Endothelial cell of umbilical vein (primary cell): ENCODE data around the gene GNMT. TPM values are rescaled to one million over a fixed set of nuclear protein-coding genes. Genes with fewer than 3 reads are reported as not detected.

ENCODE experiments used
- BruUV-seq: library from RNA; stranded (reverse); fragments of 400-500 nt; replicated peaks from 2 replicates; lab custom pipeline; 2021; lab: Mats Ljungman, UMichigan
- CTCF ChIA-PET: fragments of 300-600, 350-600 bp; sonication (Branson Sonifier 250); formaldehyde crosslinking; loops from one replicate; lab custom pipeline; 2021; ENCODE audit warnings: antibody characterized with exemption, inconsistent platforms; lab: Charles Lee
- POLR2A ChIA-PET: fragments of 300-600, 350-600 bp; sonication (Branson Sonifier 250); formaldehyde crosslinking; loops from one replicate; lab custom pipeline; 2021; ENCODE audit warnings: antibody characterized with exemption, inconsistent platforms; lab: Charles Lee
- DNase-seq: peaks from one replicate; pipeline ENCODE4 v3.0.0-alpha.2; 2011; ENCODE audit warnings: low read depth, low spot score
- FAIRE-seq: peaks from 2 replicates; lab custom pipeline; 2011; peaks lifted over from hg19 to GRCh38; lab: Jason Lieb, UNC
- H2AFZ ChIP-seq: 2 replicates; pipeline ENCODE4 v1.6.0; 2012; ENCODE audit warnings: low read depth, low read length, control low read depth, inconsistent platforms
- H3K27ac ChIP-seq: 2 replicates; pipeline ENCODE4 v1.5.1; 2011; ENCODE audit warnings: low read depth, mild to moderate bottlenecking, control low read depth, low read length, moderate library complexity; ENCODE audit not compliant: insufficient read depth
- H3K27me3 ChIP-seq, 2 experiments: 2 replicates each; pipeline versions ENCODE4 v1.6.0 to v1.6.1; 2011; ENCODE audit warnings: low read length in 2 of 2, mixed read lengths in 1 of 2; ENCODE audit not compliant: control insufficient read depth in 2 of 2, insufficient read depth in 2 of 2
- H3K36me3 ChIP-seq, 2 experiments: 2 replicates in 1 of 2; 3 replicates in 1 of 2; pipeline ENCODE4 v1.5.1; 2011; ENCODE audit warnings: low read length in 2 of 2, mild to moderate bottlenecking in 1 of 2, moderate library complexity in 1 of 2; ENCODE audit not compliant: control insufficient read depth in 2 of 2, insufficient read depth in 2 of 2; ENCODE audit errors: extremely low read depth in 1 of 2
- H3K4me1 ChIP-seq: 3 replicates; pipeline ENCODE4 v1.5.1; 2011; ENCODE audit warnings: mild to moderate bottlenecking, low read length; ENCODE audit not compliant: control insufficient read depth, insufficient read depth; ENCODE audit errors: extremely low read depth
- H3K4me2 ChIP-seq: 2 replicates; pipeline ENCODE4 v1.6.1; 2011; ENCODE audit warnings: low read length, control low read depth, mixed read lengths; ENCODE audit not compliant: insufficient read depth
- H3K4me3 ChIP-seq, 3 experiments: fragments of 200-600 bp in 1 of 3; sonication (generic), shearing (Covaris generic) in 1 of 3; replicated peaks in 1 of 3; 2 replicates each; pipeline ENCODE4 v1.5.1; 2011 to 2016; ENCODE audit warnings: control low read depth in 3 of 3, low read length in 3 of 3, mild to moderate bottlenecking in 2 of 3, inconsistent platforms in 1 of 3, low read depth in 1 of 3, moderate library complexity in 1 of 3; ENCODE audit not compliant: insufficient read depth in 1 of 3
- H3K79me2 ChIP-seq: 2 replicates; pipeline ENCODE4 v1.6.0; 2012; ENCODE audit warnings: low read length, inconsistent platforms; ENCODE audit not compliant: control insufficient read depth, insufficient read depth
- H3K9ac ChIP-seq: replicated peaks from 2 replicates; pipeline ENCODE3; 2011; ENCODE audit warnings: low read length, control low read depth; ENCODE audit not compliant: insufficient read depth; ENCODE audit errors: extremely low read depth
- H3K9me1 ChIP-seq: replicated peaks from 3 replicates; pipeline ENCODE4 v1.6.0; 2011; ENCODE audit warnings: mild to moderate bottlenecking, low read length; ENCODE audit not compliant: control insufficient read depth, insufficient read depth; ENCODE audit errors: extremely low read depth
- H3K9me3 ChIP-seq: replicated peaks from 2 replicates; pipeline ENCODE4 v1.5.1; 2012; ENCODE audit warnings: low read length, inconsistent platforms; ENCODE audit not compliant: control insufficient read depth, insufficient read depth
- H4K20me1 ChIP-seq: replicated peaks from 2 replicates; pipeline ENCODE3; 2011; ENCODE audit warnings: mild to moderate bottlenecking, low read length; ENCODE audit not compliant: control insufficient read depth, insufficient read depth; ENCODE audit errors: extremely low read depth
- CTCF ChIP-seq, 2 donors: IDR thresholded peaks; 1 replicate in 1 of 2; 2 replicates in 1 of 2; pipeline ENCODE4 v1.5.1; 2011; ENCODE audit warnings: low read length in 2 of 2, mild to moderate bottlenecking in 2 of 2, moderate library complexity in 2 of 2, control low read depth in 1 of 2, inconsistent platforms in 1 of 2, low read depth in 1 of 2; ENCODE audit not compliant: insufficient read depth in 1 of 2; ENCODE audit errors: extremely low read depth in 1 of 2
- EZH2 ChIP-seq: IDR thresholded peaks from 2 replicates; pipeline ENCODE4 v1.6.1; 2012; ENCODE audit warnings: borderline replicate concordance, low read depth, mild to moderate bottlenecking, moderate library complexity, low read length, inconsistent platforms; ENCODE audit not compliant: severe bottlenecking
- MYC ChIP-seq: IDR thresholded peaks from one replicate; pipeline ENCODE4 v1.6.1; 2011; ENCODE audit warnings: mild to moderate bottlenecking, low read depth, low read length
- POLR2A ChIP-seq: IDR thresholded peaks from 2 replicates; pipeline ENCODE4 v1.6.1; 2012; ENCODE audit warnings: low read depth, mild to moderate bottlenecking, control low read depth, low read length
- POLR2AphosphoS5 ChIP-seq: IDR thresholded peaks from 2 replicates; pipeline ENCODE4 v1.6.1; 2012; ENCODE audit warnings: low read depth, mild to moderate bottlenecking, control low read depth, low read length, moderate library complexity; ENCODE audit not compliant: insufficient read depth
- dilution Hi-C: fragments of 300-500 bp; cut with MboI; formaldehyde crosslinking; loops from one replicate; pipeline ENCODE4 v1.15.0; 2019; ENCODE audit warnings: low sequenced_read_pairs; ENCODE audit not compliant: extremely low pct_ligation_motif_present
- intact Hi-C: fragments of 100-400 bp; cut with micrococcal nuclease; formaldehyde crosslinking; loops from one replicate; pipeline ENCODE4 v1.10.0; 2022
- polyA plus RNA-seq, 4 experiments: library from polyadenylated mRNA; depleted of rRNA in 3 of 4; stranded (reverse) in 3 of 4; unstranded in 1 of 4; fragments of >200 nt; gene quantifications; 2 replicates each; pipeline versions ENCODE4 v1.2.1 to v1.2.3, GENCODE V29; 2011 to 2012; ENCODE audit warnings: missing spikeins in 1 of 4
- total RNA-seq: library from RNA; stranded (reverse); gene quantifications from 2 replicates; pipeline ENCODE4 v1.2.3, GENCODE V29; 2021

GNMT gene
- total and polyA plus RNA-seq, 2 donors (not counting 3 experiments of a cell fraction or from before 2014, with no cell fraction given) = 0.41 to 1.2 TPM

- CTCF ChIA-PET = interaction anchor here (1.2 kb wide), 2 partner anchors 9 to 31 kb away, joined by 3 read pairs; no protein-coding TSS in a partner anchor
- H2AFZ ChIP-seq = no peak overlapping the region
Observed at GRCh38 chr6:42974919-42975505, 14.5 kb downstream of the GNMT start.

More at GRCh38 chr6:42974919-42975505, 14.5 kb downstream of the GNMT start:
- BruUV-seq = no TSS peak
- Histone ChIP-seq H3K9ac (no peak overlapping the region), H4K20me1 (no peaks in the 10 kb centered on the region), H3K4me1 (peaks cover 20% of the 10 kb centered on the region), H3K36me3 (no peaks in the 10 kb centered on the region), H3K4me3 (no peak overlapping the region), H3K79me2 (peaks cover 12% of the 10 kb centered on the region), H3K9me1 (no peaks in the 10 kb centered on the region), H3K27me3 (no peaks in the 10 kb centered on the region), H3K4me2 (no peak overlapping the region), H3K27ac (no peak overlapping the region), H3K9me3 (no peaks in the 10 kb centered on the region)
- dilution Hi-C loops (no loop called here), intact Hi-C loops (no loop called here)
- POLR2A ChIA-PET = interaction anchor here (0.6 kb wide), 1 partner anchor 912 kb away, joined by 4 read pairs; no protein-coding TSS in a partner anchor
- no peak for FAIRE-seq
- TF ChIP-seq POLR2A = no peak
- TF ChIP-seq MYC = no peak
- TF ChIP-seq POLR2AphosphoS5 = no peak
- no peak for TF ChIP-seq CTCF (IDR thresholded peaks at IDR 0.05; ENCODE audit: extremely low read depth in 1 of 2, insufficient read depth in 1 of 2, low read depth in 1 of 2, low read length in 2 of 2)
- no peak for TF ChIP-seq EZH2
- DNase-seq = no peak
